Skeletal muscle cell (primary cell): ENCODE results near the gene IL6.
A peak's percentile ranks its signal among the peaks of the same experiment; 100 is the strongest.
"Not testable (repeated sequence)": the region's sequence is repeated elsewhere in the genome, so short reads cannot be mapped to it uniquely, and the experiment has no call there.

Experiments
- DNase-seq: peaks from one replicate; pipeline ENCODE4 v3.0.0-alpha.2; 2010; ENCODE audit warnings: low read depth
- H3K4me3 ChIP-seq: 2 replicates; pipeline ENCODE4 v1.5.1; 2011; ENCODE audit warnings: low read depth, mild to moderate bottlenecking, control low read depth, low read length, moderate library complexity

Gene IL6

DNA sequence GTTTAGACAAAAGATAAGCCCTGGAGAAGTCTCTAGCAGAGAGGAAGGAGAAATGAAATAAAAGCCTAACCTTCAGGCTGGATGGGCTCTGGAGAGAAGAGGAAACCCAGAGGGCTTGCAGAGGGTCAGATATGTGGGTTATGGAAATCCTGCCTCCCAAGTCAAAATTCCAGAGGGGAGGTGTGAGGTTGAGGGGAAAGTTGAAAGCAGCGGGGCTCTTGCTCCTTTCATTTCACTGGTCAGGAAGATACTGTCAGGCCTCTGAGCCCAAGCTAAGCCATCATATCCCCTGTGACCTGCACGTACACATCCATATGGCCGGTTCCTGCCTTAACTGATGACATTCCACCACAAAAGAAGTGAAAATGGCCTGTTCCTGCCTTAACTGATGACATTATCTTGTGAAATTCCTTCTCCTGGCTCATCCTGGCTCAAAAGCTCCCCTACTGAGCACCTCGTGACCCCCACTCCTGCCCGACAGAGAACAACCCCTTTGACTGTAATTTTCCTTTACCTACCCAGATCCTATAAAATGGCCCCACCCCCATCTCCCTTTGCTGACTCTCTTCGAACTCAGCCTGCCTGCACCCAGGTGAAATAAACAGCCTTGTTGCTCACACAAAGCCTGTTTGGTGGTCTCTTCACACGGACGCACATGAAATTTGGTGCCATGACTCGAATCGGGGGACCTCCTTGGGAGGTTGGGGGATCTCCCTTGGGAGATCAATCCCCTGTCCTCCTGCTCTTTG lies 23.7 kb upstream of the IL6 start:
- not testable (repeated sequence) for H3K4me3 ChIP-seq, DNase-seq

DNA sequence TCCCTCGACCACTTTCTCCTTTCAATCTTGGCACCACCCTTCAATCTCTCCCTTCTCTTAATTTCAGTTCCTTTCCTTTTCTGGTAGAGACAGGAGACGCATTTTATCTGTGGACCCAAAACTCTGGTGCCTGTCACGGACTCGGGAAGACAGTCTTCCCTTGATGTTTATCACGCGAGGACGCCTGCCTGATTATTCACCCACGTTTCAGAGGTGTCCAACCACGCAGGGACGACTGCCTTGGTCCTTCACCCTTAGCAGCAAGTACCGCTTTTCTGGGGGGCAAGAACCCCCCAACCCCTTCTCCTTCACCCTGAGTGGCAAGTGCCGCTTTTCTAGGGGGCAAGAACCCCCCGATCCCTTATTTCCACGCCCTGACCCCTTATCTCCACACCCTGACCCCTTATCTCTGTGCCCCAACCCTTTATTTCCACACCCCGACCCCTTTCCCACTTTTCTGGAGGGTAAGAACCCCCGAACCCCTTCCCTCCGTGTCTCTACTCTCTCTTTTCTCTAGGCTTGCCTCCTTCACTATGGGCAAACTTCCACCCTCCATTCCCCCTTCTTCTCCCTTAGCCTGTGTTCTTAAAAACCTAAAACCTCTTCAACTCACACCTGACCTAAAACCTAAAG lies 22.9 kb upstream of the IL6 start:
- not testable (repeated sequence) for DNase-seq, H3K4me3 ChIP-seq

DNA sequence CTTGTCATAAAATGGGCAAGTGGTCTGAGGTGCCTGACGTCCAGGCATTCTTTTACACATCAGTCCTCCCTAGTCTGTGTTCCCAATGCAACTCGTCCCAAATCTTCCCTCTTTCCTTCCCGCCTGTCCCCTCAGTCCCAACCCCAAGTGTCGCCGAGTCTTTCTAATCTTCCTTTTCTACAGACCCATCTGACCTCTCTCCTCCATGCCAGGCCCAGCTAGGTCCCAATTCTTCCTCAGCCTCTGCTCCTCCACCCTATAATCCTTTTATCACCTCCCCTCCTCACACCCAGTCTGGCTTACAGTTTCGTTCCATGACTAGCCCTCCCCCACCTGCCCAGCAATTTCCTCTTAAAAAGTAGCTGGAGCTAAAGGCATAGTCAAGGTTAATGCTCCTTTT lies 22.3 kb upstream of the IL6 start:
- H3K4me3 ChIP-seq, DNase-seq: not testable (repeated sequence)

DNA sequence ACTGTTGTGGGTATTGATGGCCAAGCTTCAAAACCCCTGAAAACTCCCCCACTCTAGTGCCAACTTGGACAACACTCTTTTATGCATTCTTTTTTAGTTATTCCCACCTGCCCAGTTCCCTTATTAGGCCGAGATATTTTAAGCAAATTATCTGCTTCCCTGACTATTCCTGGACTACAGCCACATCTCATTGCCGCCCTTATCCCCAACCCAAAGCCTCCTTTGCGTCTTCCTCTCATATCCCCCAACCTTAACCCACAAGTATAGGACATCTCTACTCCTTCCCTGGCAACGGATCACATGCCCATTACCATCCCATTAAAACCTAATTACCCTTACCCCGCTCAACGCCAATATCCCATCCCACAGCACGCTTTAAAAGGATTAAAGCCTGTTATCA lies 21.1 kb upstream of the IL6 start:
- not testable (repeated sequence) for DNase-seq, H3K4me3 ChIP-seq

DNA sequence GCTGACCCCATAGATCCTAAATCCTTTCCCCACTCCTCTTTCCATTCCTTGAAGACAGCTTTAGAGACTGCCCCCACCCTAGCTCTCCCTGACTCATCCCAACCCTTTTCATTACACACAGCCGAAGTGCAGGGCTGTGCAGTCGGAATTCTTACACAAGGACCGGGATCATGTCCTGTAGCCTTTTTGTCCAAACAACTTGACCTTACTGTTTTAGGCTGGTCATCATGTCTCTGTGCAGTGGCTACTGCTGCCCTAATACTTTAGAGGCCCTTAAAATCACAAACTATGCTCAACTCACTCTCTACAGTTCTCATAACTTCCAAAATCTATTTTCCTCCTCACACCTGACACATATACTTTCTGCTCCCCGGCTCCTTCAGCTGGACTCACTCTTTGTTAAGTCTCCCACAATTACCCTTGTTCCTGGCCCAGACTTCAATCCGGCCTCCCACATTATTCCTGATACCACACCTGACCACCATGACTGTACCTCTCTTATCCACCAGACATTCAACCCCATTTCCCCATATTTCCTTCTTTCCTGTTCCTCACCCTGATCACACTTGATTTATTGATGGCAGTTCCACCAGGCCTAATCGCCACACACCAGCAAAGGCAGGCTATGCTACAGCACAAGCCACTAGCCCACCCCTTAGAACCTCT lies 19.8 kb upstream of the IL6 start:
- not testable (repeated sequence) for H3K4me3 ChIP-seq, DNase-seq

DNA sequence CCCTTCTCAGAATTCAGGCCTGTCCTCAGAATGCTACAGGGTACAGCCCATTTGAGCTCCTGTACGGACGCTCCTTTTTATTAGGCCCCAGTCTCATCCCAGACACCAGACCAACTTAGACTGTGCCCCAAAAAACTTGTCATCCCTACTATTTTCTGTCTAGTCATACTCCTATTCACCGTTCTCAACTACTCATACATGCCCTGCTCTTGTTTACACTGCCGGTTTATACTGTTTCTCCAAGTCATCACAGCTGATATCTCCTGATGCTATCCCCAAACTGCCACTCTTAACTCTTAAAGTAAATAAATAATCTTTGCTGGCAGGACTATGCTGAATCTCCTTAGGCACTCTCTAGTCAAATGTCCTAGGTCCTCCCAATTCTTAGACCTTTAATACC lies 18.8 kb upstream of the IL6 start:
- not testable (repeated sequence) for H3K4me3 ChIP-seq, DNase-seq

DNA sequence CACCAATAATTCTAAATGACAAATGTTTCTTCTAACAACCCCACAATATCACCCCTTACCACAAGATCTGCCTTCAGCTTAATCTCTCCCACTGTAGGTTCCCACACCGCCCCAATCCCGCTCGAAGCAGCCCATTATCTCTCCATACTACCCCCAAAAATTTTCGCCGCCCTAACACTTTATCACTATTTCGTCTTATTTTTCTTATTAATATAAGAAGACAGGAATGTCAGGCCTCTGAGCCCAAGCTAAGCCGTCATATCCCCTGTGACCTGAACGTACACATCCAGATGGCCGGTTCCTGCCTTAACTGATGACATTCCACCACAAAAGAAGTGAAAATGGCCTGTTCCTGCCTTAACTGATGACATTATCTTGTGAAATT lies 18.3 kb upstream of the IL6 start:
- DNase-seq, H3K4me3 ChIP-seq: not testable (repeated sequence)

DNA sequence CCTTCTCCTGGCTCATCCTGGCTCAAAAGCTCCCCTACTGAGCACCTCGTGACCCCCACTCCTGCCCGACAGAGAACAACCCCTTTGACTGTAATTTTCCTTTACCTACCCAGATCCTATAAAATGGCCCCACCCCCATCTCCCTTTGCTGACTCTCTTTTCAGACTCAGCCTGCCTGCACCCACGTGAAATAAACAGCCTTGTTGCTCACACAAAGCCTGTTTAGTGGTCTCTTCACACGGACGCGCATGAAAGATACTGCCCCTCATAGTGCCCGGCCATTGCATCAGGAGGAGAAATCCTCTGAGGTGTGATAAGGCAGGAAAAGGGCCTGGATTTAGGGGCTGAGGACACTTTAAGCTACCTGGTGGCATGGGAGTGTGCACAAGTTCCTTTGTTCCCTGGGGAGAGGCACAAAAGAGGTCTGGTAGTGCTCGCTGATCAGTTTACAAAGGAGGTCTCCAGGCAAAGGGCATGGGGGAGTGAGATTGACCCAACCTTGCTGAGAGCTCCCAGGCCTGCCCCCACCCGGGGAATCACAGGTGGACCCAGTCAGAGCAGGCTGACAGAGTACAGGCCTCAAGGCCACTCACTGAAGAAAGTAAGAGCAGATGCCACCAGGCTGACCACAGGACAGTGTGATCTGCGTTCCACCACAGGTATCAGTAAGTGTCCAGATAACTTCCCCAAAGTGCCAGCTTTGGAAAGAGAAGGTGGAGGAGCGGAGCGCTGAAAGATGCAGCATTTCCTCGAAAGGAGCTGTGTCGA lies 17.8 kb upstream of the IL6 start:
- DNase-seq, H3K4me3 ChIP-seq: not testable (repeated sequence)

DNA sequence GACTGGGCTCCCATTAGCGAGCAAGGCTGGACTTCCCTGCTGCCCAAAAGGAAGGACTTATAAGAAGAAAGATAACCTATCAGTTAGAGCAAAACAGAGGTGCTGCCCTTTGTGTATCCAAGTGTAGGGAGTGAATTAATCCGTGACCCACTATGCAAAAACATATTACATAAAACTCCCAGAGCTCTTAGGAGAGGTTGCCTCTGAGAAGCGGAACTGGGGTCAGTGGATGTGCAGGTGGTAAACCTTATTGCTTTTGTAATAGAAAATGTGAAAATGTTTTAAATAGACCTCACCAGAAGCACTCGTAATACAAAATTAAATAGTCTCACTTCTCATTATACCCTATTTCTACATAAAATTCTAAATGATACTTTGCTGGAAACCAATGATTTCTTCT lies 17.1 kb upstream of the IL6 start:
- H3K4me3 ChIP-seq: no peak overlapping the region
- DNase-seq: no peak

DNA sequence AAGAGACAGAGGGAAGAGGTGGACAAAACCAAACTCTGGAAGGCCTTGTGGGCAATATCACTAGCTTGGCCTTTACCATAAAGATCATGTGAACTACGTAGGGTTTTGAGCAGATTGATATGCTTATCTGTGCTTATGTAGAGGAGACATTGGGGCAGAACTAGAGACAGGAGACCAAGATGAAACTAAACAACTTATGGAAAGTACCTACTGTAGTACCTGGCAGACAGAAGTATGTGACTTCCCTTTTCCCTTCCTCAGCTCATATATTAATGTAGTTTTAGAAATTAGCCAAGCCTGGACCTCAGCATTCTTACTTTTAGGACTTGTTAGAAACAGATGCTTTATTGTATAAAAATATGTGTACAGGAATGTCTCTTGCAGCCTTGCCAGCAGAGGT lies 14.0 kb upstream of the IL6 start:
- DNase-seq: no peak
- H3K4me3 ChIP-seq: no peak overlapping the region

DNA sequence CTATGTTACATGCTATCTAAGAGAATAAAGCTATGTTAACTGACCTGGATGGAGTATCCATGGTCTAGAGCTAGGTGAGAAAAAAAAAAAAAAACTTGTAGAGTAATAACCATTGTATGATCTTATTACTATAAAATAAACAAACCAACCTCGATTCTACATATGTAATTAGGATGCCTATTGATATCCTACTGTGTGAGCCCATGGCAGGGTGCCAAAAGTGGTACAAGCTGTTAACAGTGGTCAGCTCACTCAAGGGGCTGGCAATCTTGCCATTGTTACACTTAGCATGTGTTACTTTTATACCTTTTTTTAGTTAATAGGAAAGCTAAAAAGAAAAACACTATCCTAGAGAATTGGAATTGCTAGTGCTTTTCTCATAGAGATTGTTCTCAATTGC lies 13.5 kb upstream of the IL6 start:
- no peak overlapping the region for H3K4me3 ChIP-seq
- DNase-seq: no peak

DNA sequence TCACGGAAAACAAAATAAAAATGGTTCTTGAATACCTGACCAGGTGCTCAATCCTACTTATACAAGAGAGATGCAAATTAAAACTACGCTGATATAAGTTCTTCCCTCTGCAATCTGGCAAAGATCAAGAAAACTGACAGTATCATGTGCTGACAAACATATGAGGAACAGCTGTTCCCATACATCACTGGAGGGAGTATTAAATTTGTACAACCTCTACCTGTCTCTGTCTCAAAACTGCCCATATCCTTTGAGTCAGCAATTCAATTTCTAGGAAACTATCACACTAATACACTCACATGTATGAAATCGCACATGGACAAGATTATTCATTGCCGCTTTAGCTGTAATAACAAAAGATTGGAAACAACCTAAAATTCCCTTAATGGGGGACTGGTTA lies 11.0 kb upstream of the IL6 start:
- no peak for DNase-seq

DNA sequence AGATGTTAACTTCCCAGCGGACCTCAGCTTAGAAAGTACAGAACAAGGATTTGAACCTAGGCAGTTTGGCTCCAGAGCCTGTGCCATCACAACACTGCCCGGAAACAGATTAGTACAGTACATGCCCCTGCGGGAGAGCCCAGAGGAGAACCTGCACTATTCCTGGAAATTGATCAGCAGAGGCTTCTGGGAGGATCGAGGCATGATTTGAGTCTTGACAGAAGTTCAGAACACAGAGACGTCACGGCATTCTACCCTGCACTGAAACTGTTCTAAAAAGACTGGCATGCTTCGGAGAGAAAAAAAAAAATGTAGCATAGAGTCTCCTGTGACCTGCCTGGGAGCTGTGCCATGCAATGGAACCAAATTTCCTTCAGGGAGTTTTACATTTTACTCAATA lies 9.2 kb upstream of the IL6 start:
- DNase-seq: no peak
- no peak overlapping the region for H3K4me3 ChIP-seq

More for the DNA sequence above, 11.0 kb upstream of the IL6 start:
- H3K4me3 ChIP-seq: no peak overlapping the region

DNA sequence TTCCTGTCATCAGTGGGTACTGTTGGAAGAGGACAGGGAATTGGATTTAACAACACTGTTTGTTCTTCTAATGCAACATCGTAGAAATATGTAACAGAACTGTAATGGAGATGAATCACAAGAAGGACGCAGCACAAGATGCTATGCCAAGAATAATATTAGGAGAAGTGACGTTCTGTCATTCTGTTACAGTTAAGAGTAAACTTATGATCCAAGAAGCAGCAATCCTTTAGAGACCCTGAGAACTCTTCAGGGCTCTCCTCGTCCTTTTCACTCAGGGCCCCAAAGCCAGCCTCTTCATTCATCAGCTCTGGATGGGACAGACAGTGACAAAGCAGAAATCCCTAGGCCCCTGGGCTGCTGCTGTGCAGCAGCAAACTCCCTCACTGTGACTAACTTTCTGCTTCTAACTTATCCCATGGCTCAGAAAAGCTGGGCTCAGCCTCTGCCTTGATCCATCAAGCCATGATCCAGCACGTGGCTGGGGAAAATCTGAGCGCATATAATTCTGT lies 8.7 kb upstream of the IL6 start:
- no peak overlapping the region for H3K4me3 ChIP-seq
- peak; percentile 90 for DNase-seq

DNA sequence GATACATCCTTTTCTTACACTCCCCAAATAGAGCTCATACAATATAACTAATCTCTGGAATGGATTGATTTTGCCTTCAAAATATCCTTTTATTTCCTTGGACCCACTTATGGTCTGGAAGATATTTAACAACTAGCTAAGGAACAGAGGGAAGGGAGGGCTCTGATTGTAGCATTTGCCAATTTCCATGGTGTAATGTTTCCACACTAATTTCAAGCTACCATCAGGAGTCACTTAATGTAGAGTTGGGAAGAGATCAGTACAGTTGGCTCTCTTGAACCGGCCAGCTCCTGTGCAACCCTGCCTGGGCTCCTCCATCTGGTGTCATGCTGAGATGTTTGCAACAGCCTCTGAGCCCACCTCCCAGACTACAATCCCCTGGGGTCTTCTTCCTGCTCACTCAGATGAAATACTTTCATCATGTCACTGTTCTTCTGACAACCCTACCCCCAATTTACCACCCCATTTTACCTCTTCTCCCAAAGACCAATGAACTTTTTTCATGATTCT lies 8.0 kb upstream of the IL6 start:
- H3K4me3 ChIP-seq: no peak overlapping the region
- DNase-seq: no peak

DNA sequence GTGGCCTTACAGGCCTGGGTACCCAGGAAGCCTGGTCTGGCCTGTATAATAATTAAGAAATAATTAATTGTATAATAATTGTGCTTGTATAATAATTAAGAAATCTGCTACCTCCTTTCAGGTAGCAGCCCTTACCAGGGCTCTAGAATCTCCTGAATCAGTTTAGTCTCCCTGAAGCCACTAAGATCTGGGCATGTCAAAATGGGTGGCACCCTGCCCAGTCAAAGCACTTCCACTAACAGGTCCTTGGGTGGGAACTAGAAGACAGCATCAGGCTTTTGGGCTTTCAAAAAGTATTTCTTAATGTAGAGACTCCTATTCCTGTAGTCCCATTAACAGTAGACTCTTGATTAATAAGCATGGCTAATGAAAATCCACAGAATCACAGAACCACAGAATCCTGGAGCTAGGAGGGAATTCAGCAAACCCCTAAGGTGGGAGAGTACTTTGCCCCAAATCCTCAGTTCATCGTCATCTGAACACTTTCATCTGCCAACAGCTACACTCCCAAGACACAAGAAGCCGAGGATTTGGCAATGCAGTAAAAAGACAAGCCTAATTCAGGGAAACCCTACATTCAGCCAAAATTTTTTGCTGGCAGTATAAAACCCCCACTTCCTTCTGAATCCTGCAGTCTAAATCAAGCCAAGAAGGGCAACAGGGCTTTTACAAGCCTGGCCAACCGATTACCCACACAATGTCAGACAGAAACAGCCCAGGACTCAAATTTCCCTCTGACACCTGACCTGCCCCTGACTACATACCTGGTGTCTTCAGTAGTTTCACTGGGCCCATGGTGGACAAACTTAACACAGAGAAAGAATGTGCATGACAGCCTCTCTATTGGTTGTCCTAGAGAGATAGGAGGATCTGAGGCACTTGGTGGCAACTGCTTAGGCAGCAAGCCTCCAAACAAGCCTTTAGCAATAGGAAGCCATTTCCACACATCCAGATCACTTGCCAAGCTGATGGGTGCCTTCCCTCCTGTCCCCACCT lies 5.9 kb upstream of the IL6 start:
- no peak overlapping the region for H3K4me3 ChIP-seq
- no peak for DNase-seq

DNA sequence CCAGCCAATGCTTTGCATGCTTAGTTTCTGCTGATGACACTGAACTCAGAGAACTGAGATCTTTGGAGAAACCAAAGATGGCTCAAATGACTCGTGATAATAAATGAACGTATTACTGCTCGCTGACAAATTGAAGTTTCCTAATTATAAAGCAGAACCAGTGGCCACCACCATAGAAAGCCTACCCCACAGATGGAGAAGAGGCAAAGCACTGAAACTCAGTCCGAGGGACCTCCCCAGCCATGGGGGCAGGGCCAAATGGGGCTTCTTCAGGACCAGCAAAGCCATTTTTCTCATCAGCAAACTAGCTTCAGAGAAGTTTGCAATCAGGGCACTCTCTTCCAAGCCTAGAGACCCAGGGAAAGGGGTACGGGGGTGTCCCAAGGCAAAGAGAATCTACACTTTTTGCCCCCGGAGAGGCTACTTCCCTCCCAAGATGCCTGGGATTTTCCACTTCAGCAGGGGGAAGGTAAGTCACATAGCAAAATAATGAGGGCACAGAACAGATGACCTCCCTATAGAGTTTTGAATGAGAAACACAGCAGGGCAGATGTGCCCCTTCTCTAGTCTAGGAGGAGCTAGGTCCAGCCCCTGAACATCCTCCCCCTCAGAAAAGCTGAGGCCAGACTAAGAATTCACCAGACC lies 4.3 kb upstream of the IL6 start:
- H3K4me3 ChIP-seq: no peak overlapping the region
- no peak for DNase-seq

DNA sequence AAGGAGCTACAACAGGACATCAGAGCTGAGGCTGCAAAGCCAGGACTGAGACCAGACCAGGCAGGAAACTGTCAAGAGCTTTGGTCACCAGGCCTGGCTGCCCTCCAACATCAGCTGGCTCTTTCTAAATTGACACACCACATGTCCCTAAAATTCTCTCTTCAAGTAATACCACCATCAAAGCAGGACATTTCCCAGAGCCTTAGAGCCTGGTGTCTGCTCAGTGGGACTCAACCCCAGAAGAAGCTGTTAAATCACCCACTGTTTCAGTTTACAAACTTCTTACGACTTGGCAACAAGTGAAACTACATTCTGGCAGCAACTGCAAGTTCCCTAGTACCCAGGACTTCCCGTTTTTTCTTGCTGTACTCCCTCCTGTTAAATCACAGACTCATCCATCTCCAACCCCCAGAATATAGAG lies 3.8 kb upstream of the IL6 start:
- no peak for DNase-seq
- H3K4me3 ChIP-seq: no peak overlapping the region
